CD1c-positive myeloid dendritic cell (primary cell): ENCODE data around the gene ITPRID2.

Source experiments
- DNase-seq: peaks from one replicate; pipeline ENCODE4 v3.0.0-alpha.2; 2016; ENCODE audit errors: extremely low spot score

ITPRID2 gene

DNA sequence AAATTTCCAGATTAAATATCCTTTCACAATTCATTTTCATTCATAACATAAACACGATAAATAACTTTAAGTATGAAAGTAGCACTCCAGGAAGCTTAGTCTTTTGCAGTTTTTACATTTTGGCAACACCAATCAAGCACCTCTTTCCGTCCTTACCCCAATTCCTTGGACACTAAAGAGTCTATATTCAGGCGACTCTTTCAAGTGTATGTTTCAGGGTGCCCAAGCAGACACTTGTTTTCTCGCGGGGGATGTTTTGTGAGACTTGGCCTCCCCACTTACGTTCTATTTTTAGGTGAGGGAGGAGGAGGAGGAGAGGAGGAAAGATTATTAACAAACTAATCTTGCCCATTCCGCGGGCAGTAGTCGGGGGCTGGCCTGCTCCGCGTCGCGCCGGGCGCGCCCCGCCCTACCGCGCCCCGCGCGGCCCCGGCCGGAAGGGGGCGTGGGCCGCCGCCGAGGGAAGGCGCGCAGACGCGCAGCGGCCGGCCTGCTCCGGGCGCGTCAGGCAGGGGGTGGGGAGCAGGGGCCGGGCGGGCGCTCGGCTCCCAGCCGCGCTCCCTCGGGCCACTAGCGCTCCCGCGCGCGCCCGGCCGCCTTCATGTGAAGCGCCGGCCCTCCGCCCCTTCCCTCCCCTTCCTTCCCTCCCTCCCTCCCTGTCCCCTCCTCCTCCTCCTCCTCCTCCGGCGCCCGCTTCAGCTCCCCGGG, at the start of gene ITPRID2:
ITPRID2 (plus strand) TSS at position 473 of the 708 bp plus-strand sequence. CDS start 337 bp downstream, outside the sequence.
- DNase-seq = peak; percentile 93

DNA sequence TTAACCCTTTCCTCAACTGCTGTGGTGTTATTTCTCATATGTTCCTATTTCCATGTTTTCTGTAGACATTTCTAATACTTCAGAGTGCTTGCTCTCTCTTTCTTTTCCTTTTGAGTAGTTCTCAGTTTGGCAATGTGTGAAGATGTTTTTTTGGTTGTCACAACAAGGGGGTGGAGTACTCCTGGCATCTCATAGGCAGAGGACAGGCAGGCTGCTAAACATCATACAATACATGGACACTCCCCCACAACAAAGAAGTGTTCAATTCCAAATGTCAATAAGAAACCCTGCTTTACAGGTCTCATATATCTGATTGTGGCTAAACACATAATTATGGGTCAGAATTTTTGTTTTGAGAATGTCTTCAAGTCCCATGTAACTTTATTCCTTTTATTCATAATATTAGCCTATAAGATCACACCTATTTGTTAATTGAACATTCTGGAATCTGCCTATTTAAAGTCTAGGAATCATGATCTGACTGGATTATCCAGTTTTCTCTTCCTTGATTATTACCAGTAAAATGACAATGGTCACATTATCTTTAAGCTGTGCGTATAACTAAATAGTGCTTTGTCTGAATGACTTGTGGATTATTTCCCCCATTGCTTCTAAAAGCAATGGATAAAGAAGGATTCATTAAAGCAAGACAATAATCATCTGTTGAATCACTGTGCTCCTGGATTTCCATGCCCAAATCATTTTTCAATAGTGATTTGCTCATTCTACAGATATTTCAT, 46.8 kb upstream of the ITPRID2 start:
- DNase-seq = no peak

DNA sequence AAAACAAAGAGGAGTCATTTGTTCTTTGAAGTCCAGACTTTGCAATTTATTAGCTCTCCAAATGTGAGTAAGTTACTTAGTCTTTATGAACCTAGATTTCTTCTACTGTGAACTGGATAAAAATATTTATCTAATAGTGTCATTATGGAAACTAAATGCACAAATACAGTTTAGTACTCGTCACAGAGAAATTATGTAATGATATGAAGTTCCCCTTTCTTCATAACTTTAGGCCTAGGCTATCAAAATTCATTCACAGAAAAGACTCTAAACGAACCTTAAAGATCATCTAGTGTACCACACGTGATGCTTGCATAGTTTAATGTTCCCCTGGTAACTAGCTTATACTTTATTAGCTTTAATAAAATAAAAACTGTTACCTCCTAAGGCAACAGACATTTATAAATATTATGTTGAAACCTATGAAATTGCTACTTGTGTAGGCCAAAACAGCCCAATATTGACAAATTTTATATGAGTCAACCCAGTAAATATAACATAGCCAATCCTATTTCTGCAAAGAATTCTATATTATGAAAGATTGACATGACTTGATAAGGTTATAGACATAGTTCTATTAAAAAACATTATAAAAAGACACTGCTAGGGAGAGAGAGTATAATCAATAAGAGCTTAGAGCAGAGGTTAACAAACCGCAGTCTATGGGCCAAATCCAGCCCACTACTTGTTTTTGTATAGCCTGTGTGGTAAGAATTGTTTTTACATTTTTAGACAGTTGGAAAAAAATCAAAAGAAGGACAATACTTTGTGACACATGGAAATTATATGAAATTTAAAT, 44.9 kb upstream of the ITPRID2 start:
- DNase-seq = peak; percentile 57

DNA sequence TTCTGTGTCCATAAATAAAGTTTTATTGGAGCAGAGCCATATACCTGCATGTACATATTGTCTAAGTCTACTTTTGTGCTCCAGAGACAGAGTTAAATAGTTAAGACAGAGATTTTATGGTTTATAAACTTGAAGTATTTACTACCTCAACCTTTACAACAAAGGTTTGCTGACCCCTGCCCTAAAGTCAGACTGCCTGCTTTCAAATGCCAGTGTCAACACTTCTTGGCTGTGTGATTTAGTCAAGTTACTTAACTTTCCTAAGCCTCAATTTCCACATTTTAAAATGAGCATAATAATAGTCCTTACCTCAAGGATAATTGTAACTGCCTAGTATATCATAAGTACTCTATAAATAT, 44.4 kb upstream of the ITPRID2 start:
- no peak for DNase-seq

DNA sequence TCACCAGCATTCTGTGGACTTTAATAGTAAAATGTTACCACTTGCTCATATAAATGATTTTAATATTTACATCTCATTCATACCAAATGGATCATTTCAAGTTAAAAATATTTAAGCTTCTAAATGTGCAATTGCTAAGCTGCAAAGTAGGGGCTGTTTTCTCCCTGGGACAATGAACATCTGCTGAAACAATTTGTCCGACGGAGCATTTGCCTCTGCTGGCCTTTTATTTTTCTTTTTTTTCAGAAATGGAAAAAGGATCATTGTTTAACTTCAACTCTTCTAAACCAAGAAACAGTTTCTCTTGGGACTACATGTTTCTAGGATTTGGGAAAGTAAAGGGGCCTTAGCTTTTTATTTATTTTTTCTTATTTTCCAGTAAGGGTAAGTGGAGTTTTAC, 43.8 kb upstream of the ITPRID2 start:
- no peak for DNase-seq

DNA sequence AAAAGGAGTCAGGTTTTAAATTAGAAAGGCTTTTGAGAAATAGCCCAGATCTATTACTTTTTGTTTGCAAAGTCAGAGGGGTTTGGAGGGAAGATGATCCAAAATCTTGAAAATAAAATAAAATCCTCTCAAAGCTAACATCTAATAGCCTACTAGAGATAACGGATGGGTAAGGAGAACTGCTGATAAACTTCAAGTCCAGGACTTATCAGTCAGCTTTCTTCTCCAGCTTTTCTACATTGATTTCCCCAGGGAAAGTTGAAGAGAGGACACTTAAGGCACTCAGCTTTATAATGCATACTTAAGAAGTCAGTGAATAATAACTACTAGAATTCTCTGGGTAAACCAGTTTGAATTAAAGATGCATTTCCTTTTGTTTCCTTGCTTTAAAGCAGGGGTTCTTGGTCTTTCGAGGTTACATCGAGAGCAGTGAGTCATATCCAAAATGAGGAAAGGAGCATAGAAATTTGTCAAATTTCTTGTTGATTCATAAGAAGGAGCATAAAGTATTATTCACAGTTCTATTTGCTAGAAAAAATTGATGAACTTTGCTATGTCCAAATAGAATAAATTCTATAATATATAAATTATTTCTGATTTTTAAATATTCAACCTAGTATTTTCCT, 43.2 kb upstream of the ITPRID2 start:
- peak; percentile 59 for DNase-seq

DNA sequence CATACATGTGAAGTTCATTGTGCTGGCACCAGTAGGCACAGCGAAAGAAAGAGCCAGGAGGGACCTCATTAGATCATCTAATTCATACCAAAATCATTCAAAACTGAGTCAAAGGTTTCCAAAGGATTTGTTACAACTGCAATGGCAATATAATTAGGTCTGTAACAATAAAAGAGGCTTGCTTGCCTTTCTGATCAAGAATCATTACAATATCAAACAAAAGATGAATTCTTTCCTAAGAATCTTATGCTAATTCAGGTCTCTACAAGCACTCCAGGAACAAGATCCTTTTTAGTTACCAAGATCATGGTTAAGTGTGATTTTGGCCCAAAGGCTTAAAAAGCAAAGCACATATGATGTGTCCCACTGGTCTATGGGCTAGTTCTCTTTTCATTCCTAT, 41.9 kb upstream of the ITPRID2 start:
- DNase-seq = peak; percentile 13

DNA sequence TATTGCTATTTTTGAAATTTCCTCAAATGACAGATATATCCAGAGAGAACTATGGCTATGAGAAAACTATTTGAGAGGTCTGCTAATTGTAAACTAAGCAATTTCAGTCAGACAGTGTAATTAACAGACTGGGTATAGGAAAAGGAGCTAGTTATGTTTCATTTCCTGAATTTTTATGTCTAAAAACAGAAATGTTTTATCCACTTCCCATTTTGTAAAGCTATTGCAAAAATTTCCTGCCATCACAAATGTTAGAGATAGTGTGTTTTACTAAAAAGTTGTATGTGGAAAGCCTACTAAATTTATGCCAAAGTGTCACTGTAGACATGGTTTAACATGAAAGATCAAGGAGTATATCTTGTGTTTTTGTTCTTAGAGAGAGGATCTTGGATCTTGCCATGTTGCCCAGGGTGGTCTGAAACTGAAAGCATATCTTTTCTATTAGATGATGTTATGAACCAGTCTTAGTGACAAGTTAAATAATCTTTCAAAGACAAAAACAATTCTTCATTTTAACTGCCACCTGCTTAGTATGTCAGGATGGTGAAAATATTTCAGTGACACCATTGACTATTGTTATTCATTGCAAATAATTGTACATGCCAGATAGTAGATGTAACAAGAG, 40.5 kb upstream of the ITPRID2 start:
- peak; percentile 73 for DNase-seq

DNA sequence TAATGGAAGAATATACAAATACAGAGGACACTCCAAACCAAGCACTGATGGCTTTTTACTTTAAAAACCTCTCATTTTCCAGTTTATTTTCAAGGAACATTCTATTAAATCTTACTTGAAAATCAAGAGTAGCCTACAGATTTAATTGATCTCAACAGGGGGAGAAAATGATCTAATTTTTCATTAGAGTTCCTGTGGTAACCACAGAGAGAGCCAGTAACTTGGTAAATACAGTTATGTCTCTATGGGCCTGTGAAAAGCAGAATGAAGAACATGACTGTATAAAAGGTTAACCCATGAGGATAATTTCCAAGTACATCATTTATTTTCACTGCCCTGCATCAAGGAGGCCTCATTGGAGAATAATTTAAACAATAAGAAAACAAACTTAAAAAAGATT, 39.8 kb upstream of the ITPRID2 start:
- DNase-seq = no peak

DNA sequence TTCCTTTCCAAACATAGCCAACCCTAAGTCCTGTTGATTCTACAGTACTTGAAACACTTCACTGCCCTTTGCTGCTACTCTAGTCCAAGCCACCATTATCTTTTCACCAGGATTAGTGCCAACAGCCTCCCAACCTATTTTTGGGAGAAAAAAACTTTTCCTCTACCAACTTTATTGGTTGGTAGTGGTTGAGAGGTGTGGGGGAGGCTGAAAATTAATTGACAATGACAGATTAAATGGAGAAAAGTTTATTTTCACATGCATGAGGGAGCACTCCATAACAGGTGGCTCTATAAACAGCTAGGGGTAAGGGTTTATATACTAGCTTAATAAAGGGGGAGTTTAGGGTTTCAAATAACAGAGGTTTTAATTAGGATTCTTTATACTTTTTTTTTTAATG, 37.8 kb upstream of the ITPRID2 start:
- no peak for DNase-seq

DNA sequence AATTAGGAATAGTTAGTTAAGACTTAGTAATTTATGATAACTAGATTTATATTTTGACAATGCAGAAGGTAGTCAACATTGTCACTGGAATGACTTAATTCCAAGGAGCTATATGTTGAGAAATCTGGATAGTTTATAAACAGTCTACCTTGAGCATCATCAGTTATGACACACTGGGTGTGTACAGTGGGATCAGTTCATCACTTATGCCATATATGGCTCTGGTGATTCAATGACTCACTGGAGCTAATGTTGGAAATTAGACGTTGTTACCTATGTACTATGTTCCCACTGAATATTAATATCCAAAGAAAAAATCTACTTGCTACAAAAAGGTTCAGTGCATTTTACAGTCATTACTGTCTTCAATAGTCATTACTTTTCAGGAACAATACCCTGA, 34.0 kb upstream of the ITPRID2 start:
- DNase-seq = no peak

DNA sequence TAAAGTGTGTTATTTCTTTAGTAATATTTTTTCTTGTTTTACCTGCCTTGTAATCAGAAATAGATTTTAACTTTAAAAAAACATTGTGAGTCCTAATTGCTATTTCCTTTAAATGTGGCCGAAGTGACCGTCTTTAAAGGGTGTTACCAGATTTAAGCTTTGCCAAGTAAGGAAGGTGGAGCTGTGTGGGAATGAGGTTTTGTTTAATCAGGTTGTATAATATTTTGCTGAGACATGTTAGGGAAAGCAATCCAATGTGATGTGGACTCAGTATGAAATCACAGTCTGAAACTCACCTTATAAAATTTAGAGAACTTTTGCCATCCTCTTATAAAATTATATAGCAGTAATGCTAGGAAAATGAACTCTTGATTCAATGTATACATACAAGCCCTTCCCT, 32.9 kb upstream of the ITPRID2 start:
- DNase-seq = no peak

DNA sequence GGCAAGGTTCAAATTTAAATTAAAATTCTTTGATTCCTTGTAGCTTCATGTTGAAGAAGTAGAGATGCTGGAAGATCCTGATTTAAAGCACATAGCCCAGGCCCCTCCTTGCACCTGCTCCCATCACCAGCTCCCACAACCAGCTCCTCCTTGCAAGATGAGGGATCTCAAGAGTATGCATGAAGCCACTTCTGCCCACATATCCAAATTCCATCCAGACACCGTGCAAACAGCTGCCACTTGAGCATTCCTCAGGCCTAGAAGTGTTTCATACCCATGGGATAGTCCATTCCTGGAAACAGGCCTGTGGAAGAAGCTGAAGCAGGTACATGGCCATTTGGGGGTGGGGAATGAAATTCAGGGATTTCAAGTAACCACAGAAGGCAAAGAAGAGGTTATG, 32.4 kb upstream of the ITPRID2 start:
- DNase-seq = no peak

DNA sequence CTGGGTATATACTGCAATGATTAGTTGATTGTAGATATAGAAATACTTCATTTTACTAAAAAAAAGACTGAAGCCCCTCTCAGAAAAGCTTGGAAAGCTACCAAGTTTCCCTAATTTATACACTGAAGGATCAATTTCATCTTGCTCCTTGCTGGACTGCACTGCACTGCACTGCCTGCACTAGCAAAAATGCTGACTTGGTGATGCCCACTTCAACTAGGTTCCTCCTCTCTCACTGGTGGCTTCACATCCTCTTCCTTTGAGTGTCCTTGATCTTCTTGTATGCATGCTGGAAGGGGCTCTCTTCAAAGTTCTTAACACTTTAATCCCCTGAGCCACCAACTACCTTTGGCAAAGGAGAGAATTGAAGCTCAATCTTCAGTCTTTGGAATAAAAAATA, 31.7 kb upstream of the ITPRID2 start:
- peak; percentile 16 for DNase-seq

DNA sequence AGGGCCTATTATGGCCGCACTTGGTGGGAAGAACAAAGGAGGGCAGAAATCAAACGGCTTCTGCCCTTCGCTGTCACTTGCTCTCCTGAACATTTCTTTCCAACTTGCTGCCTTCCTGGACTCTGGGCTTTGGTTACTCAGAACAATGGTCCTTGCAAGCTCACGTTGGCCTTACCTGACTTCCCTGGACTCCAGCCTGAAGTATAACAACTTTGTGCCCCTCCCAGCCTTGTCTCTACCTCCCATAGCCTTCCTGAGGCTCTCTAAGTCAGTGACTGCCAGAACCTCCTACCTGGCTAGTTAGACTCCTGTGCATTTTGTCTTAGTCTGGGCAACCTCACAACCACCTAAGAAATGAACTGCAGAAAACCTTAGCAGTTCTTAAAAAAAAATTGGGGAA, 30.2 kb upstream of the ITPRID2 start:
- DNase-seq = no peak

DNA sequence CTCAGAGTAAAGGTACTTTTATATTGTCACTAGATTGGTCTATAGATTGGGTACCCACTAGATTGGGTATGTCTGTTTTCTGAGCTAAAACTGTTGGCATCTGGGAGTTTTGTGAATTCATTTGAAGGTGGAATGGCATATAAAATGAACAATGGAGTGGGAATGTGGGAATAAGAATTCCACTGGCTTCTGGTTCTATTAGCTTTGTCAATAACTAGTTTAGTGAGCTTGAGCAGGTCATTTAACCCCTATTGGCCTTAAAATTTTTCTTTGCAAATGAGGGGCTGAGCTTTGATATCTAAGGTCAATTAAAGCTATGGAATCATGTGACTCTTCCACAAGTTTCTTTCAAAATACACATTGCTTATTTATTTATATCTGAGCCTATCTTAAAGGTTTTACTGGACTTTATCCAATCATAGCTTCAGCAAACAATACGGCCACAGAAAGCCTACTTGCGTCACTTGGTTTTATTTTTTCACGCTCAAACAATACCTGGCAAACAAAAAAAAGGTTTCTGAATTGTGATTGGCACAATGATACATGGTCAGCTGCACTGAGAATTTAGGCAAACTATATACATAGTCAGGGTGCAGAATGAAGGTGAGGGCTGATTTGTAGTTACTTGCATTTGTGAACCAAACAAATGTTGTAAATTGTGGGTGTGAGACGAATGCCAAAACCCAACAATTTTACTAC, 28.8 kb upstream of the ITPRID2 start:
- no peak for DNase-seq

DNA sequence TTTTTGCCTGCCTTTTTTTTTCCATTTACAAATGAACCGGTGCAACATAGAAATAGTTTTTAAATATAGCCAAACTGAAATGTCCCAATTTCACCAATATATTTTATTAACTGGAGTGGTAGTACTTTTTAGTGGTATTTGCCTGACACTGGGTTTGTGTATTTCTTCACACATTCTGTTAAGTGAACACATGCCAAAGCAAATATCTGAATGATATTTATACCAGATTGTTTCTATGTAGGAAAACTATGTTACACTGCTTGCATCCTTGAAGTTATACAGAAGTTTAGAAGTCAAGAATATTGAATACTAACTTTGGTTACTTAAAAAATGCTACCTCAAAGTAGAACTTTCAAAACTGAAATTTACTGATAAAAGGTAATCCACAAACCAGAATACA, 19.4 kb upstream of the ITPRID2 start:
- DNase-seq = no peak

DNA sequence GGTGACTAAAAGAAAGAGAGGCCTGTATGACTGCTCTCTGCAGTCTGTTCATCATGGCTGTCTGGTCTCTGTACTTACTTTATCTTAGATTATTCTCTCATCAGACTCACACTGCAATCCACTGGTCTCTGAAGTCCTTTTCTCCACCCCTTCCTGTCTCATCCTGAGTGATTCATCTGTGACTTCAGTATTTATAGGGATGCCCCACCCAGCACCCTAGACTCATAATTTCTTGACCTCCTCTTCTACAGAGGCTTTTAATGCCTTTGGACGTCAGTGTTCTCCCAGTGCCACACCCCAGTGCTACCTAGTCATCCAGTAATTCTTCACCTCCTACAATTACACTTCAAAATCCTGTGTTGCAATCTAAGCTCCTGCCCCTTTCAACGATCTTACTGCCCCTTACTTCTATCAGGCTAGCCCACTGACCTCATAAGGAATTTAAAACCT, 14.9 kb upstream of the ITPRID2 start:
- peak; percentile 19 for DNase-seq

DNA sequence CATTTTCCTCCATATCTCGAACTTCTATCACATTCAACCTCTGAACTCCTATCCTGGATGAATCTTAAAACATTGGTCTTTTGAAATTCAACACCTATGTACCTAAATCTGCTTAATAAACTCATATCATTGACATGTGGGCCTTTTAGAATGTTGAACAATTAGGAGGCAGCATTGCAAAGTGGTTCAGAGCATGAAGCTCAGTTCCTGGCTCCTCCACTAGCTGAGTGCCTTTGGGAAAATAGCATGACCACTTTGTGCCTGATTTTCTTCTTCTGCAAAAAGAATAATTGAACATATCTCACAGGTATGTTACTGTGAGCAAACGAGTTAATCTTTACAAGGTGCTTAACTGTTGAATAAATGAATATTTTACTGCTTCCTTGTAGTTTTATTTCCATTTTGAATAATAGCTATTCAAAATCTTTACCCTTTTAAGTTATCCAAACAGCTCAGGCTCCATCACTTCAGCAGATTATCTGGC, 14.3 kb upstream of the ITPRID2 start:
- DNase-seq = no peak

DNA sequence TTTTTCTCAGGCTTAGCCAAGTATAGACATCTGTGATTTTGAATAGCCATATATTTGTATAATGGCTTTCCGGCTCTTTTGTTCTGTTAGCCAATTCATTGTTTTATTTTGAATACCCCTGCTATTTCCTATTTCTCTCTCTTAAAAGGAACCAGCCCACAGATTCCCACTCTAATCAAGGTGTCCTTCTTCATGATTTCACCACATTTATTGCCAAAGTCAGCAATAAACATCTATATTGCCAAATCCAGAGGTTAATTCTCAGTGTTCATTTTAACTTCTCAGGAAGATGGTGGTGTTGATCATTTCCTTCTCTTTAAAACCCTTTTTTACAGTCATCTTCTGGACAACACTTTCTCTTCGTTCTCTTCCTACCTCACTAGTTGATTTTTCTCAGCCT, 13.1 kb upstream of the ITPRID2 start:
- no peak for DNase-seq

DNA sequence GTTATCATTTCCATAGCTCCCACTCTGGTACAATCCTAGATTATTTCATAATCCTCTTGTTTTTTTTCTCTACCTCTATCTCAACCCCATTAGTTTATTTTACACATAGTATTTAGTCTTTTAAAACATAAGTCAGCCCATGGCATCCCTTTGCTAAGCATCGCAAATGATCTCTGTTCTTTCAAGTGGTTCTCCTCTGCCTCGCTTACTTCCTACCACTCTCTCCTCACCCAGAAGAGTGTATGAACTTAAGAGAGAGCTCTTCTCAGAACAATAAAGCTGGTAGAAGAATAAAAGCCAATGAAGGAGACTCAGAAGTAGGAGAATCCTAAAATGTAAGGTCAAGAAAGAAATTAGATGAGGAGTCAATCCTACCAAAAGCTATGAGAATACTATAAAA, 12.2 kb upstream of the ITPRID2 start:
- no peak for DNase-seq
